Islet of Langerhans (tissue), 1 donor: ENCODE results near the gene NHLH1.

Source experiments
- FAIRE-seq: peaks from one replicate; lab custom pipeline; 2011; peaks lifted over from hg19 to GRCh38; lab: Jason Lieb, UNC

Gene NHLH1

GRCh38 chr1:160412028-160412362 is 45.1 kb downstream of the NHLH1 start:
- no peak for FAIRE-seq

- no peak for FAIRE-seq
These were observed 46.8 kb downstream of the NHLH1 start for GRCh38 chr1:160413716-160414115.

- FAIRE-seq, result no peak
These were observed 48.0 kb downstream of the NHLH1 start for GRCh38 chr1:160414881-160415280.

GRCh38 chr1:160415696-160416290 is 48.9 kb downstream of the NHLH1 start:
- no peak for FAIRE-seq

GRCh38 chr1:160416369-160416768 is 49.5 kb downstream of the NHLH1 start:
- no peak for FAIRE-seq

- no peak for FAIRE-seq
These were observed 51.6 kb downstream of the NHLH1 start for GRCh38 chr1:160418483-160418882.

GRCh38 chr1:160419150-160419837 is 52.4 kb downstream of the NHLH1 start:
- FAIRE-seq, result no peak

- no peak for FAIRE-seq
These were observed 52.9 kb downstream of the NHLH1 start for GRCh38 chr1:160419838-160420169.

GRCh38 chr1:160420881-160421842 is 54.3 kb downstream of the NHLH1 start:
- FAIRE-seq, result no peak

- no peak for FAIRE-seq
These were observed 55.0 kb downstream of the NHLH1 start for GRCh38 chr1:160421881-160422280.
